ENCODE measurements around the gene CREB5.
A peak's percentile ranks its signal among the peaks of the same experiment; 100 is the strongest.

Gene CREB5

GRCh38 chr7:28481091-28481926 lies 69.0 kb downstream of the CREB5 start:
- no peak for DNase-seq

- DNase-seq, result no peak
These were observed 70.8 kb downstream of the CREB5 start for GRCh38 chr7:28483112-28483511.

GRCh38 chr7:28483908-28484605 lies 71.7 kb downstream of the CREB5 start:
- DNase-seq, result no peak

- no peak for DNase-seq
These were observed 72.3 kb downstream of the CREB5 start for GRCh38 chr7:28484606-28484935.

- no peak for DNase-seq
These were observed 75.2 kb downstream of the CREB5 start for GRCh38 chr7:28487487-28487886.

- DNase-seq, result peak; percentile 17
These were observed 75.9 kb downstream of the CREB5 start for GRCh38 chr7:28488061-28488791.

- DNase-seq, result no peak
These were observed 78.5 kb downstream of the CREB5 start for GRCh38 chr7:28490831-28491230.

- no peak for DNase-seq
These were observed 81.2 kb downstream of the CREB5 start for GRCh38 chr7:28493477-28493876.

- no peak for DNase-seq
These were observed 84.7 kb downstream of the CREB5 start for GRCh38 chr7:28497009-28497408.

GRCh38 chr7:28498636-28499035 lies 86.3 kb downstream of the CREB5 start:
- no peak for DNase-seq

- no peak for DNase-seq
These were observed 87.8 kb downstream of the CREB5 start for GRCh38 chr7:28500138-28500537.

- no peak for DNase-seq
These were observed 90.1 kb downstream of the CREB5 start for GRCh38 chr7:28502408-28502807.

GRCh38 chr7:28503396-28503795 lies 91.1 kb downstream of the CREB5 start:
- DNase-seq, result no peak

- DNase-seq, result no peak
These were observed 92.7 kb downstream of the CREB5 start for GRCh38 chr7:28505014-28505413.

GRCh38 chr7:28505867-28506266 lies 93.5 kb downstream of the CREB5 start:
- no peak for DNase-seq

GRCh38 chr7:28507525-28508282 lies 95.4 kb downstream of the CREB5 start:
- no peak for DNase-seq

GRCh38 chr7:28509251-28510025 lies 97.1 kb downstream of the CREB5 start:
- no peak for DNase-seq

- DNase-seq, result no peak
These were observed 97.7 kb downstream of the CREB5 start for GRCh38 chr7:28510026-28510369.

GRCh38 chr7:28512668-28513440 lies 100.5 kb downstream of the CREB5 start:
- DNase-seq, result no peak

- no peak for DNase-seq
These were observed 104.3 kb downstream of the CREB5 start for GRCh38 chr7:28516390-28517172.

- no peak for DNase-seq
These were observed 104.9 kb downstream of the CREB5 start for GRCh38 chr7:28517206-28517605.
